HG03521 (cell line): ENCODE data around the gene GPX3.

Experiments used
- ATAC-seq: cut with Tn5 transposase; IDR thresholded peaks from one replicate; pipeline ENCODE4 v1.9.1; 2021; ENCODE audit warnings: mild to moderate bottlenecking, moderate library complexity; ENCODE audit not compliant: unreplicated experiment

The GPX3 gene

DNA sequence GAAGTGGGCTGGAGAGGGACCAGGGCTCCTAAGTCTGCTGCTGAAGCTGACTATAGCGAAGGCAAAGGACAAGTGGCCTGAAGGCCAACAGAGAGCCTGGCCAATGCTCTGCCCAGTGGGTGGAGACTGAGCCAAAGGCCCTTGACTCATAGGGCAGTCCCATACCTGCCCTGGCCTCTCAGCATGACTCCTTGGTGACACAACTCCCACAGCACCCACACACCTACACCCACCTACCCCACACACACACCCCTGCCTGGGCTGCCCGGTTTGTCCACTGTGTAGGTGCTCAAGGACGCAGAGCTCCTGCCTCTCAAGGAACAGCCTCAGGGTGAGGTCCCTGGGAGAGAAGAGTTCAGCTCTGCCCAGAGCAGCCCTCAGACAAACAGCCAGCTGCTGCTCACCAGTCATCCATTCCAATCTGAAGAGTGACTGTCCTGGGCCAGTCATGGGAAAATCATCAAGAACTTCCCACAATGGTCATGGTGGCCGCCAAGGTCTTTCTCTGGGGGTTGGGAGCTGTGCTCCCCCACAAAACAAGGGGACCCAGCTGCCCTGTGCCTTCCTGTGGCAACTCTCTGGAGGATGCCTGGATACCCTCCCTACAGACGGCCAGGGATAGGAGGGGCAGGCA lies 55.4 kb downstream of the GPX3 start:
- ATAC-seq = no peak

DNA sequence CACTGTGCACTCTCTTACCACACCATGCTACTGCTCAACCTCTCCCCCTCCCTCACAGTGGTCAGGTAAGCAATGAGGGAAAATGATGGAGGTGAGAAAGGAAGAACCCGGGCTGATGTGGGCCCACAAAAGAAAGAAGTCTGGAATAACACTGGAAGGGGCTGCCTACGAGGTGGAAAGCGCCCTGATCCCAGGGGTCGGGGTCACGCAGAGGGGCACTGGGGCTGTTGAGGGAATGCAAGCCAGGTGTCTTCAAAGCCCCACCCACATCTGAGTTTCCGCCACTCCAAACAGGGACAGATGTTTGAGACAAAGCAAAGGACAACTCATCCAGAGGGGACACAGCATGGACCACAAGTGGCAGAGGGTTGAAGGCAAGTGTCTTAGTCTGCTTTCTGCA lies 56.2 kb downstream of the GPX3 start:
- ATAC-seq = no peak

DNA sequence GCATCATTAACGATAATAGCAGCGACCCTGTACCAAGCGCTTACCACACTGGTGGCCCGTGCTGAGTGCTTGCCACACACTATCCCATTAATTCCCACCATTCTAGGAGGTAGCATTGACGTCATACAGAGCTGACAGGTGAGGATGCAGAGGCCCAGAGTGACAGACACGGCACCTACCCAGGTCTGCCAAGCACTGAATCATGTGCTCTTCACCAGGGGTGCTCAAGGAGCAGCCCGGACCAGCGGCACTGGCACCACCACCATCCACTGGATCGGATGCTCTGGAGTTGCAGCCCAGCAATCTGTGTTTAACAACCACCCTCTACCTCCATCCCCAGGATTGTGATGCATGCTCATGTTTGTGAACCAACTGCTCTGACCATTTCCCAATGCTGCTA lies 57.0 kb downstream of the GPX3 start:
- ATAC-seq = no peak

DNA sequence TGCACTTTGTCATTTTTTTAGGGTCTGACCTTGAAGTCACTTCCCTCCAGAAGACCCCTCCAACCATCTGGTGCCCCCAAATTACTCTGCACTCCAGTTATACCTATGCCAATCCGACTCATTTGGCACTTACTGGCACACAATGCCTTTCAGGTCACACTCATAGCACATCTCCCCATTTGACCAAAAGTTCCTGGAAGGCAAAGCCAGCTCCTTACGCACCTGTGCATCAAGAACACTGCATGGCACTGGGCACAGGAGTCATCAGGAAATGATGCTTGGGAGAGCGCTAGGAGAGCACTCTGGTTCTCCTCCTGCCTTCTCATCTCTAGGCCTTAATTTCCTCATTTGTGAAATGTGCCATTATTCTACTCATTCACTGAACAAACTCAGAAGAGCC lies 57.6 kb downstream of the GPX3 start:
- ATAC-seq = no peak
